Mesothelial cell of epicardium (in vitro differentiated cells): ENCODE results near the gene FOSL1. TPM values are rescaled to one million over a fixed set of nuclear protein-coding genes. Genes with fewer than 3 reads are reported as not detected.

Experiments
- DNase-seq, 2 experiments: peaks; one replicate each; pipeline ENCODE4 v3.0.0; 2021; ENCODE audit warnings: low spot score in 2 of 2; ENCODE audit not compliant: unreplicated experiment in 2 of 2
- H3K27ac Mint-ChIP-seq: 2 replicates; pipeline ENCODE4 v1.8.0; 2021; ENCODE audit warnings: mixed read lengths
- H3K27me3 Mint-ChIP-seq: 2 replicates; pipeline ENCODE4 v1.8.0; 2021; ENCODE audit warnings: low read depth, mixed read lengths
- H3K36me3 Mint-ChIP-seq: 2 replicates; pipeline ENCODE4 v1.8.0; 2021; ENCODE audit warnings: mixed read lengths
- H3K4me1 Mint-ChIP-seq: 2 replicates; pipeline ENCODE4 v1.8.0; 2021; ENCODE audit warnings: mixed read lengths
- H3K4me3 Mint-ChIP-seq: 2 replicates; pipeline ENCODE4 v1.8.0; 2021; ENCODE audit warnings: mild to moderate bottlenecking, moderate library complexity, mixed read lengths
- H3K9me3 Mint-ChIP-seq: 2 replicates; pipeline ENCODE4 v1.8.0; 2021; ENCODE audit warnings: mixed read lengths
- CTCF ChIP-seq: fragments of 200-600 bp; sonication (generic); IDR thresholded peaks from one replicate; pipeline ENCODE4 v1.5.0; 2021; ENCODE audit warnings: antibody characterized with exemption; ENCODE audit not compliant: unreplicated experiment
- total RNA-seq: library from RNA; stranded (reverse); gene quantifications from 3 replicates; pipeline ENCODE4 v1.2.1, GENCODE V29; 2021

The FOSL1 gene
- total RNA-seq, 1 donor from 2014 or later, result 3.1 TPM

- TF ChIP-seq CTCF, result no peak
- no peaks in the 10 kb centered on the region for H3K9me3 Mint-ChIP-seq
- peak within 1 kb of the TSS; percentile 97 for H3K27ac Mint-ChIP-seq
- H3K4me1 Mint-ChIP-seq, result peaks cover 20% of the 10 kb centered on the region
- H3K4me3 Mint-ChIP-seq, result peak within 1 kb of the TSS; percentile 96
- DNase-seq, result peak; percentile 64 to 75
- H3K36me3 Mint-ChIP-seq, result peaks cover 6% of the 10 kb centered on the region
- no peaks in the 10 kb centered on the region for H3K27me3 Mint-ChIP-seq
Measured at GRCh38 chr11:65872586-65873317, 27.4 kb downstream of the FOSL1 start, which contains the start of gene EFEMP2. Gene EFEMP2, minus strand, starts transcription at chr11:65872800. Its CDS starts 446 bp downstream, at chr11:65872354.

GRCh38 chr11:65871811-65872548 is 28.2 kb downstream of the FOSL1 start:
- H3K4me1 Mint-ChIP-seq, result peaks cover 20% of the 10 kb centered on the region
- peak overlapping the region; percentile 92 for H3K27ac Mint-ChIP-seq
- peak overlapping the region; percentile 84 for H3K4me3 Mint-ChIP-seq
- H3K36me3 Mint-ChIP-seq, result peaks cover 13% of the 10 kb centered on the region
- TF ChIP-seq CTCF, result no peak
- no peaks in the 10 kb centered on the region for H3K27me3 Mint-ChIP-seq
- DNase-seq, result no peak
- H3K9me3 Mint-ChIP-seq, result no peaks in the 10 kb centered on the region

- no peaks in the 10 kb centered on the region for H3K9me3 Mint-ChIP-seq
- peak overlapping the region; percentile 92 for H3K27ac Mint-ChIP-seq
- peaks cover 13% of the 10 kb centered on the region for H3K36me3 Mint-ChIP-seq
- H3K4me3 Mint-ChIP-seq, result peak overlapping the region; percentile 84
- TF ChIP-seq CTCF, result no peak
- DNase-seq, result no peak
- H3K4me1 Mint-ChIP-seq, result peaks cover 20% of the 10 kb centered on the region
- no peaks in the 10 kb centered on the region for H3K27me3 Mint-ChIP-seq
Measured at GRCh38 chr11:65870706-65871681, 29.2 kb downstream of the FOSL1 start.

- peaks cover 20% of the 10 kb centered on the region for H3K4me1 Mint-ChIP-seq
- no peak overlapping the region for H3K27ac Mint-ChIP-seq
- H3K27me3 Mint-ChIP-seq, result no peaks in the 10 kb centered on the region
- no peaks in the 10 kb centered on the region for H3K9me3 Mint-ChIP-seq
- peaks cover 13% of the 10 kb centered on the region for H3K36me3 Mint-ChIP-seq
- peak overlapping the region; percentile 84 for H3K4me3 Mint-ChIP-seq
- TF ChIP-seq CTCF, result no peak
- DNase-seq, result no peak
Measured at GRCh38 chr11:65870307-65870658, 29.9 kb downstream of the FOSL1 start.

- H3K9me3 Mint-ChIP-seq, result no peaks in the 10 kb centered on the region
- H3K36me3 Mint-ChIP-seq, result peaks cover 16% of the 10 kb centered on the region
- no peak overlapping the region for H3K4me3 Mint-ChIP-seq
- TF ChIP-seq CTCF, result no peak
- peak overlapping the region; percentile 72 for H3K27ac Mint-ChIP-seq
- DNase-seq, result no peak
- H3K4me1 Mint-ChIP-seq, result peaks cover 20% of the 10 kb centered on the region
- no peaks in the 10 kb centered on the region for H3K27me3 Mint-ChIP-seq
Measured at GRCh38 chr11:65869643-65870306, 30.4 kb downstream of the FOSL1 start.
